CD4-positive, alpha-beta T cell treated with Interleukin-4 for 4 hours (primary cell): ENCODE data around the gene TUBB6.

Experiments used
- DNase-seq: peaks from one replicate; pipeline ENCODE4 v3.0.0-alpha.2; 2020

TUBB6 gene

GRCh38 chr18:12345491-12346239 is 37.6 kb downstream of the TUBB6 start:
- DNase-seq = no peak

- DNase-seq = no peak
These were observed 38.2 kb downstream of the TUBB6 start for GRCh38 chr18:12346240-12346565.

DNA sequence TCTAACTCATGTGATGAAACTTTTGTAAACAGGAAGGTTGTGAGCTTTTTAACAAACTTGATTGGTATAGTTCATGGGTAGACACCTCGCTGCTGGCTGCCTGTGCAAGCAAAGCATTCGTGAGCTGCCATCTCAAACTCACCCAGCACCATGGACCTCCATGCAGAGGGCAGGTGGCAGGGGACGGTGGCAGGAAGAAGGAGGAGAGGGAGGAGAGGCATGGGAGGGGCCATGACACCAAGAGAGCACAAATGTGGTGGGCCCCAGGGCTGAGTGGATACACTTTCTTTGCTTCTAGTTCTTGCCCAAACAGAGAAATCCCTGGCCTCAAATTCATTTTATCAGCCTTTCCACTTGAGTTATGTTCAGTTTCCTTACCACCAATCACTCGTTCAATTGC is 39.9 kb downstream of the TUBB6 start:
- DNase-seq = no peak

DNA sequence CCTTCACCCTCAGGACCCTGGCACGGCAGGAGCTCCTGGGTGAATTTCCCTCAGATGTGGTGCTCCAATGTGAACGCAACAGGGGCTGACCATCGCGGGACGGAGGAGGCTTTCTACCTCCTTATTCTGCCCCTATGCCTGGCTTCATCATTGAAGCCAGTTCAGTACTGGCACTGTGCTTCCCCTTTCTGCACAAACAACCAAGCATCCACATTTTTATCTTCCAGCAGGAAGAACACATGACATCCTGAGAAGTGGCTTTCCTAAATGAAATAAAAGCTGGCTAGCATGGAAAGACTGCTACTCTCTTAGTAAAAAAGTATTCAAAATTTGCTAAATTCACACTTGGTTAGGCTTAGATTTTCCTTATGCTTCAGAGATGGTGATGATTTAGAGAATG is 44.1 kb downstream of the TUBB6 start:
- no peak for DNase-seq

DNA sequence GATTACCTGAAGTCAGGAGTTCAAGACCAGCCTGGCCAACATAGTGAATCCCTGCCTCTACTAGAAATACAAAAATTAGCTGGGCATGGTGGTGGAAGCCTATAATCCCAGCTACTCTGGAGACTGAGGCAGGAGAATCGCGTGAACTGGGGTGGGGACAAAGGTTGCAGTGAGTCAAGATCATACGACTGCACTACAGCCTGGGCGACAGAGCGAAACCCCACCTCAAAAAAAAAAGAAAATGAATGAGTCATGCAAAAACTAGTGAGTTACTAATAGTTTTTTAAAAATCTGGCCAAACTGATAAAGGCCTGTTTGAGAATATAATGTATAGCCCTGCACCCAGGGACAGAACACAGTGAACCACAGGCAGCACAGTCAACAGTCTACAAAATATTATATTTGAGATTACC is 51.5 kb downstream of the TUBB6 start:
- no peak for DNase-seq

- DNase-seq = no peak
These were observed 53.8 kb downstream of the TUBB6 start for GRCh38 chr18:12361770-12362378.

DNA sequence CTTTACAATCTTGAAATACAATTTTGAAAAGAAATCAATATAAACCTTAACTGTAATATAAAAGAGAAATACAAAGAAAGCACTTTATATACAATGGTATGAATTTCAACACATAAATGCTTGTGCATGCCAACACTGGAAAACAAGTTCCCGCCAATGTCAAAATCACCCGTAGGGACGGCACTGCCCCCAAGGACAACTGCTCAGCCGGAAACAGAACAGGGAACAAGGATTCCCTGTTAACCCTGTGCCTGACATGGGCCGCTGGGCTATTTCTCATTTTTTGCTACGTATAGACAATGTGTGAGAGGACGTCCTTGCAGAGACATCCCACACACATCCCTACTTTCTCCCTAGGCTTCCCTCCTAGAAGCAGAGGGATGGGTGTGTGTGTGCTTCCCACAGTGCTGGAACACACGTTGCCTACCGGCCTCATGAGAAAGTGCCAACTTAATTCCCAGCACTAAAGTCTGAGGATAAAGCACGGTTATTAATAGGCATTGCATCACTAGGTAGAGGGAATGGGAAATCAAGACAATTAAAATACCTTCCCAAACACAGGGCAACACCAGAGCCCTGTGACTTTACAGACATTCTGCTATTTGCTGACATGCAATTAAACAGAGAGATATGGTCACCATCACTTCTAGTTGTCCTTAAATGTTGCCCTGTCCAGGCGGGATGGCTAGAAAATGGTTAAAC is 54.6 kb downstream of the TUBB6 start:
- no peak for DNase-seq

- DNase-seq = no peak
These were observed 58.3 kb downstream of the TUBB6 start for GRCh38 chr18:12366379-12366778.

- no peak for DNase-seq
These were observed 58.7 kb downstream of the TUBB6 start for GRCh38 chr18:12366784-12367183.

DNA sequence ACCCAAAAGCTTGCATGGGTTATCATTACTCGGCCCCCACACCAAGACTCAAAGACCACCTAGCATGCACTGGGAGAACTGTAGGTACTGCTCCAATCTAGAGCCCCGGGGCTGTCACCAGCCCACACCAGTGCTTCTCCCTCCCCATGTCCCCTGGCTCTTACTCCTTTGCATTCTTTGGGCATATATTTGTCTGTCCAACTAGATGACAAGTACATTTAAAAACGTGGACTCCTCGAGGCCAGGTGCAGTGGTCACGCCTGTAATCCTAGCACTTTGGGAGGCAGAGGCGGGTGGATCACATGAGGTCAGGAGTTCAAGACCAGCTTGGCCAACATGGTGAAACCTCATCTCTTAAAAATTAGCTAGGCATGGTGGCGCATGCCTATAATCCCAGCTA is 61.2 kb downstream of the TUBB6 start:
- no peak for DNase-seq

DNA sequence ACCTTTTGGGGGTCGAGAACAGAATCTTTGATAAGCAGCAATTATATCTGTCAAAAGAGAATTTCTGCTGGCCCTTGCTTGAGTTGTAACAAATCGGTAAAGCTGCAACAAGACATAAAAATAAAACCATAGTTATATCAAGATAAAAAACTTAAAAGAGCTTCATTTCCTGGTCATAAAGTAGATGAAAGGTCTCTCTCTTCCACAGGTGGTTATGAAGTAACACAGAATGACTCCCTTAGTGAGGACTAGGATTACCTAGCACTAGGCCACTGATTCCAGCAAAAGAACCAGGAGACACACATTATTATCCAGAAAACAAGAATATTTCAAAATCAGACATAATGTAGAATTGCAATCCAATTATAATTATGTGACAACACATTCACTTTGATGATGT is 63.5 kb downstream of the TUBB6 start:
- DNase-seq = no peak

DNA sequence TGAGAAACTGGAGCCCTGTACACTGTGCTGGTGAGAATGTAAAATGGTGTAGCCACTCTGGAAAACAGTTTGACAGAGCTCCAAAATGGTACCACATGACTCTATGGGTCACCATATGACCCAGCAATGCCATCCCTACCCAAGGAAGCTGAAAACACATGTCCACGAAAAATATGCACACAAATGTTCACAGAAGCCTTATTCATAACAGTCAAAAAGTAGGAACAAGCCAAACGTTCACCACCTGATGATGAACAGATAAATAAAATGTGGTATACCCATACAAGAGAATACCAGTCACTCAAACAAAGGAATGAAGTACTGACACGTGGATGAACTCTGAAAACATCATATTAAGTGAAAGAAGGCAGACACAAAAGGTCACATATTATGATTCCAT is 64.4 kb downstream of the TUBB6 start:
- no peak for DNase-seq

DNA sequence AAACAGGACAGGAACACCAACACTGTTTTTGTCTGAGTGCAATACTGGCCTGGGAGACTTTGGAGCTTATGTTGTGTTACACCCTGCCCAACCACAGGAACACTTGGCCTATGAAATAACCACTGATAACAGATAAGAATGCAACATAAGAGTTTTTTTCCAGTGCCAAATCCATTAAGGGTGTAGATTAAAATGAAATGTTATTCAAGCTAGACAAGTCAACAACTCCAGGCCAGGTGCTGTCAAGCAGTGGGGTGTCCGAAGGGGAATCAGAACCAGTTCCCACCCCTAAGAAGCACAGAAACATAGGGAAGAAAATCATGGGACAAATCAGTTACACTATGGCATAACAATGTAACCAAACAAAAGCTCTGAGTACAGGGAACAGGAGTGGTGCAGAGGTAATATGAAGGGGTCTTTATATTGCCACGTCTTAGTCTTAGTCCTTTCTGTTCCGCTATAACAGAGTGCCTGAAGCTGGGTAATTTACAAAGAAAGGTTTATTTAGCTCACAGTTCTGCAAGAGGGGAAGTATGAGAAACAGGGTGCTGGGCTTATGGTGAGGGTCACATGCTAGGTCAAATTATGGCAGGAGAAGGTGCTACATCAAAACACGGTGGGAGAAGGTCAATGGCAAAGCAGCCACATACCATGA is 65.2 kb downstream of the TUBB6 start:
- no peak for DNase-seq

- DNase-seq = no peak
These were observed 65.7 kb downstream of the TUBB6 start for GRCh38 chr18:12373771-12374116.

DNA sequence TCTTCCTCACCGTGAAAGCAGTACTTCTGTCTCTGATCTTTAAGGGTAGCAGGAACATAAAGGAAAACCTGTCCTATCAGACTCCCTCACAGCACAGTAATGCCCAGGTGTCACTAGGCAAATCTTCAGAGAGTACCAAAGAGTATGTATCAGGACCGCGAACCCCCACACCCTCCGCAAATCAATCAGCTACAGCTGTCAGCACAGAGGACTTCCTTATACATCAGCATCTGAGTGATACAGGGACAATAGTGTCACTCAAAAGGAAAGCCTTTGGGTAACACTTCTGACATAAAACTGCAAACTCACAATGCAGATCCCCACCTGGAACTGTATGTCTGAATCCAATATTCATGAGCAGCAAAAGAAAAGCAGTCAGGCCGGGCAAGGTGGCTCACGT is 66.4 kb downstream of the TUBB6 start:
- no peak for DNase-seq
